Effector memory CD4-positive, alpha-beta T cell (primary cell): ENCODE data around the gene KPNA2.

ENCODE experiments used
- DNase-seq, 3 donors: peaks; one replicate each; pipeline ENCODE4 v3.0.0-alpha.2; 2020
- H3K27ac ChIP-seq: 2 replicates; pipeline ENCODE4 v1.7.0; 2013; ENCODE audit warnings: mild to moderate bottlenecking, low read length, moderate library complexity; ENCODE audit not compliant: insufficient read depth, poor library complexity, severe bottlenecking
- H3K27me3 ChIP-seq: replicated peaks from 2 replicates; pipeline ENCODE4 v1.7.0; 2013; ENCODE audit warnings: mild to moderate bottlenecking, low read length; ENCODE audit not compliant: insufficient read depth, control insufficient read depth, poor library complexity, severe bottlenecking
- H3K36me3 ChIP-seq: 2 replicates; pipeline ENCODE4 v1.7.0; 2013; ENCODE audit warnings: mild to moderate bottlenecking, low read length, moderate library complexity; ENCODE audit not compliant: control insufficient read depth, insufficient read depth
- H3K4me1 ChIP-seq: 2 replicates; pipeline ENCODE4 v1.7.0; 2013; ENCODE audit warnings: low read length, mild to moderate bottlenecking; ENCODE audit not compliant: control insufficient read depth, insufficient read depth, poor library complexity, severe bottlenecking
- H3K4me3 ChIP-seq: 2 replicates; pipeline ENCODE4 v1.7.0; 2013; ENCODE audit warnings: low read length, low read depth, mild to moderate bottlenecking; ENCODE audit not compliant: insufficient read depth, poor library complexity, severe bottlenecking
- H3K9me3 ChIP-seq: 2 replicates; pipeline ENCODE4 v1.7.0; 2013; ENCODE audit warnings: mild to moderate bottlenecking, low read length, moderate library complexity; ENCODE audit not compliant: control insufficient read depth

KPNA2 gene

DNA sequence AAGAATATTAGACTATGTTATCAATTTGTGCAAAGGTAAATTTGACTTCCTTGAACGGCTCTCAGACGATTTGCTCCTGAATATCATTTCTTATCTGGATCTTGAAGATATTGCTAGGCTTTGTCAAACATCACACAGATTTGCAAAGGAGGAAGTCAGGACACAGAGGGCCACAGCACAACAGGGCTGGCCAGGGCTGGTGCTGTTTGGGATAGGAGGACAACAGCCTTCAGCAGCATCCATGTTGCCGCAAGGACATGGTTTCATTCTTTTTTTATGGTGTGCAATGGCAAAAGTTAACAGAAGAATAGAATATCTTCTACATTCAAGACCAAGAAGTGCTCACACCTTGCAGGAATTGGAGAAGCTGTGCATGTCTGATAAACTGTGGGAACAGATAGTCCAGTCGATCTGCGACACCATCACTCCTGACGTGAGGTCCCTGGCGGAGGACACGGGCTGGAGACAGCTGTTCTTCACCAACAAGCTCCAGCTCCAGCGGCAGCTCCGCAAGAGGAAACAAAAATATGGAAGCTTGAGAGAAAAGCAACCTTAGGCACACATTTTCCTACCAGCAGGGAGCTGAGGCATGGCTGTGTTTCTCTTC is 59.8 kb downstream of the KPNA2 start:
- no peak for DNase-seq
- Histone ChIP-seq H3K36me3 (no peaks in the 10 kb centered on the region), H3K4me3 (no peak overlapping the region), H3K27ac (no peak overlapping the region), H3K27me3 (no peaks in the 10 kb centered on the region), H3K4me1 (no peaks in the 10 kb centered on the region), H3K9me3 (no peaks in the 10 kb centered on the region)

DNA sequence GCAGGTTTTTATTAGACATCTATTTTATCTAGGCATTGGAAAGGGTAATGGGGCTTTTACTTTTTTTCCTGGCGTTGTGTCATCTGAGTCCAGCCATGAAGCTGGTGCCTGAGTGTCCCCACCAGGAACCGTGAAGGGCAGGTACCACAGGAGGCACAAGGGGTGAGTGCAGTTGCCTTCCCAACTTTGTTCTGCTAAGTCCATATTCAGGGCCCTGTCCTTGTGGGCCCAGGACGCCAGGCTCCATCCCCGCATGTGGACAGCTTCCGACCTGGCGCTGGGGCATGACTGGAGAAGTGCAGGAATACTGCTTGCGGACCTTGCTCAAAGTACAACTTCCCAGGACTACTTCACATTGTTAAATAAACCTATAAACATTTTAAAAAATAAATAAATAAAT is 60.6 kb downstream of the KPNA2 start:
- Histone ChIP-seq H3K4me1 (peaks cover 2% of the 10 kb centered on the region), H3K4me3 (no peak overlapping the region), H3K9me3 (no peaks in the 10 kb centered on the region), H3K27ac (no peak overlapping the region), H3K36me3 (no peaks in the 10 kb centered on the region), H3K27me3 (no peaks in the 10 kb centered on the region)
- no peak for DNase-seq
